ENCODE measurements around the gene TMEM87B.
A peak's percentile ranks its signal among the peaks of the same experiment; 100 is the strongest.

TMEM87B gene, protein sequence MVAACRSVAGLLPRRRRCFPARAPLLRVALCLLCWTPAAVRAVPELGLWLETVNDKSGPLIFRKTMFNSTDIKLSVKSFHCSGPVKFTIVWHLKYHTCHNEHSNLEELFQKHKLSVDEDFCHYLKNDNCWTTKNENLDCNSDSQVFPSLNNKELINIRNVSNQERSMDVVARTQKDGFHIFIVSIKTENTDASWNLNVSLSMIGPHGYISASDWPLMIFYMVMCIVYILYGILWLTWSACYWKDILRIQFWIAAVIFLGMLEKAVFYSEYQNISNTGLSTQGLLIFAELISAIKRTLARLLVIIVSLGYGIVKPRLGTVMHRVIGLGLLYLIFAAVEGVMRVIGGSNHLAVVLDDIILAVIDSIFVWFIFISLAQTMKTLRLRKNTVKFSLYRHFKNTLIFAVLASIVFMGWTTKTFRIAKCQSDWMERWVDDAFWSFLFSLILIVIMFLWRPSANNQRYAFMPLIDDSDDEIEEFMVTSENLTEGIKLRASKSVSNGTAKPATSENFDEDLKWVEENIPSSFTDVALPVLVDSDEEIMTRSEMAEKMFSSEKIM

DNA sequence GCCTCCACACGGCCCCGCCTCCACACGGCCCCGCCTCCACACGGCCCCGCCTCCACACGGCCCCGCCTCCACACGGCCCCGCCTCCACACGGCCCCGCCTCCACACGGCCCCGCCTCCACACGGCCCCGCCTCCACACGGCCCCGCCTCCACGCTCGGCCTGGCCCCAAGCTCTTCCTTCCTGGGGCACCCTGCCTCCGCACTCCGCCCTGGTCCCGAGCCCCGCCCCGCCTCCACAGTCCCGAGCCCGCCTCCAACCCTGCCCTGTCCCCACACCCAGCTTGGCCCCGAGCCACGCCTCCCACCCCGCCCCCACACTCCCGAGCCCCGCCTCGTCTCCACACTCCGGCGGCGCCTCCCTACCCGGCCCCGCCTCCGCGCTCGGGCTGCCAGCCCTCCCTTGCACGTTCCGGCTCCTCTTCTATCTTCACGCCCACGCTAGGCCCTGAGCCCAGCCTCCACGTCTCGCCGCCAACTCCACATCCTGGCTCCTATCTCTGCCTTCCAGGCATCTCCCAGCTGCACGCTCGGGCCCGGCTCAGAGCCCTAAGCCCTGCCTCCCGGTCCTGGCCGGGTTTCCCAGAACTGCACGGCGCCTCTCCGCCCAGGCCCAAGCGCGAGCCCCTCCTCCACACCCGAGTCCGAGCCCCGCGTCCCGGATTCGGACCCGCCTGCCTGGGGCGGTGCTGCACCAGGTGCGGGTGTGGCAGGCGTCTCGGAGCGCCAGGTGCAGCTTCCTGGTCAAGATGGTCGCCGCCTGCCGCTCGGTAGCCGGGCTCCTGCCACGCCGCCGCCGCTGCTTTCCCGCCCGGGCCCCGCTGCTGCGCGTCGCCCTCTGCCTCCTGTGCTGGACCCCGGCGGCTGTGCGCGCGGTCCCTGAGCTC lies at the start of gene TMEM87B:
Gene TMEM87B, plus strand, starts transcription at position 423 of the 883 bp plus-strand sequence. Its CDS starts 323 bp downstream, at position 746.
- peak; percentile 90 to 93 for DNase-seq

DNA sequence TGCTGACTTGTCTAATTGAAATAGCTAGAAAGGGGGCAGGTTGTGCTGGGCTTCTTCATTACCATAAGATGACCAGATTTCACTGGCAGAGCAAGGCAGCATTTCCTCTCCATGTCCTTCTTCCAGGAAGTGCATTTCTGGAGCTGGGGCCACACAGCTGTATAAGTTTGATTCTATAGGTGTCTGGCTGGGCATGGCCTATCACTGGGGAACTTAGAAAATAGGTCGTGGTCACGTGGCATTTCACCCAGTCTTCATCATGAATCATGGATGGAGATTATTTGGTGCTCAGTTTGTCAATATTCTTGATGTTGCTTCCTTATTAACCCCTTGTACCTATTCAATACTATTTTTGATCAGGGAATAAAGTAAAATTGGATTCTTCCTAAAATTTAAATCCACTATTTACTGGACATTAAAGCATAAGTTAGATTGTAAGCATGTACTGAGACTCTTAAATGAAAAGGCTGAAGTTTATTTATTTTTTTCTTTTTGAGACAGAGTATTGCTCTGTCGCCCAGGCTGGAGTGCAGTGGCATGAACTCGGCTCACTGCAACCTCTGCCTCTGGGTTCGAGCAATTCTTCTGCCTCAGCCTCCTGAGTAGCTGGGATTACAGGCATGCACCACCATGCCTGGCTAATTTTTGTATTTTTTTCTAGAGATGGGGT lies 49.5 kb upstream of the TMEM87B start:
- no peak for DNase-seq

DNA sequence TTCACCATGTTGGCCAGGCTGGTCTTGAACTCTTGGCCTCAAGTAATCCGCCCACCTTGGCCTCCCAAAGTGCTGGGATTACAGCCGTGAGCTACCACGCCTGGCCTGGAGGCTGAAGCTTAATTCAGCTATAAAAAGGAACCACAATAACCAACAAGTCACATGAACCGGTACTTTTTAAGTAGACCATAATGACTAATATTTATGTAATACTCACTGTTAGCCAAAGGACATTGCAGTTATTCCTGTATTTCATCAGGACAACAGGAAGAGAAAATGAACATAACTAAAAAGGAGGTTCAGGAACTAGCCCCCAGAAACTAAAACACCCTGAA lies 49.0 kb upstream of the TMEM87B start:
- DNase-seq, result no peak

DNA sequence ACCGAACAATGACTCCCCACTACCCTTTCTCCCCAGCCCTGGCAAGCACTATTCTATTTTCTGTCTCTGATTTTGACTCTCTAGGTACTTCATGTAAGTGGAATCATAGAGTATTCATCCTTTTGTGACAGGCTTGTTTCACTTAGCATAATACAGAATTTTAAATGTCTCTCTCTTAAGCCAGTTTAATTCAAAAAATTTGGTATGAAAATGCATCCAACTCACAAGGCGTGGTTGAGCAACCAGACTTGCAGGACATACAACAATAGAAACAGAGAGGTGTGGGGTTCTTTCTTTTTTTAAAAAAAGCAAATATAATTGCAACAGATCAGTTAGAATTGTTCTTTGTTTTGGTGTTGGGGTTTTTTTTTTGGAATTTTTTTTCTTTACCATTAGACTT lies 47.6 kb upstream of the TMEM87B start:
- no peak for DNase-seq

DNA sequence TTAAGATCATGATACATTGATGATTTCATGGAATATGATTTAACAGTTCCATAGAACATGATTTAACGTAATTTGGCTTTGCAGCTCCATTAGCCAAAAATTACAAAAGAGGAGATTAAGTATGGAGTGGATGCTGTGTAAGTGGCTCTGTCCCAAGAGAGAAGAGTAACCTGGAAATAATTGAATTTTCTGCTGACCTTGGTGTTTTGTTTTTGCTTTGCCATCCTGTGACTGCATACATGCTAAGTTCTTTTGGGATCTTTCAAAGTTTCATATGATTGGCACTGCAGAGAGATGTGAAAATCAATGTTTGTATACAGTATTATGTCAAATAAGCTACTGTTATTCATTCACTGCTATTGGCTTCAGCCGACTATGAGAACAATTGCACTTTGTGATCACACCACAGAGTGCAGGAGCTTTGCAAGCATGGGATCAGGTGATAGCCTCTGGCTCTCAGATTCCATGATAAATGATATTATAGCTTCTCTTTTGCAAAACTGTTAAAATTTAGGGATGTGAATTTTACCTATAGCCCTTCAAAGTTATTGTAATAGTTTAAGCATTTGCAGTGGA lies 46.1 kb upstream of the TMEM87B start:
- DNase-seq, result no peak

DNA sequence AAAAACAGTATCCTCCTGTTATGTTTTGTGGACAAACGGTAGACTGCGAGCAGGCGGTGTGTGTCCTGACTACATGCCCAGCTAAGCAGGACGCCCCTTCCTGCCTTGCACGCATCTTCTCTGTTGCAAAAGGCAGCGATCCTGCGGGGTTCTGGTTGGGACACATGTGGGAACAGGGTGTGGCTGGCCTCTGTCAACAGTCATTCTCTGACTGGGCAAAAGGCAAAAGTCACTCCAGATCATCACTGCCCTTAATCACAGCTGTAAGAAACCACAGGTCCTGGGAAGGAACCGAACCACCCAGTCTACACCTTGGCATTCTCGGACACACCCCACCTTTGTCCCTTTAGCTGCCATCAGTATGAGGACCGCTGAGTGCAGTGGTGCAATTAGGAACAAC lies 44.3 kb upstream of the TMEM87B start:
- DNase-seq, result no peak

DNA sequence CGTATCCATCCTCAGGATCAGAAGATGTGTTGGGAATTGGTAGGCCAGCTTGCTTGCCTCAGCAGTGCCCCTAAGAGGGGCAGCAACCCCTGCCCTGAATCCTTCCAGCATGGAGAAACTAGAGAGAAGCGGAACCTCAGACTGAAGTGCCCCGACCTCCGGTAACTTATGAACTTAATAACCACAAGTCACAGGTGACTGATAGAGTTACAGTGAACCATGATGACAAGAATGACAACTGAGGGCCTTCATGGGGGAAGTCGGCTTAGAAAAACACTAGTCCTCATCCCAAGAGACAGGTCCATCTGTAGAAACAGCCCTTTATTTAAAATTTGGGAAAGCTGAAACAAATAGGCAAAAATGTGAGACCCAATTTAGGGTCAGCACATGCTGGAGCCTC lies 42.5 kb upstream of the TMEM87B start:
- DNase-seq, result no peak

DNA sequence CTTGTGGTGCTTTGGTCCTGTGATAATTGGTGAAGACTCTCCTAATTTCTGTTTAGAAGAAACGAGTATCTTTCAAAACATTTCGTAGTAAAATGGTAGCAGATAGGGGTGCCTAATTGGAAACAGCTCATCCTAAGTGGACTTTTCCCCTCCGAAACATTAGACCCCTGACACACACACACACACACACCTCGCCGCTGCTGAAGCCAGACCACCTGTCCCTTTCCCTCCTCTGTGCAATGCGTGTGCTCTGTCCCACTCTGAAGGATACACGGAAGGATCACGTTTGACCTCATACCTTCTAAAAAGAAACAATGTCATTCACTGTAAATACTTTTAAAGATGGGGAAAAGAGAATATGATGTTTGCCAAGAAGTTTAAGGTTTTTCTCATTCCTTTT lies 36.2 kb upstream of the TMEM87B start:
- no peak for DNase-seq

DNA sequence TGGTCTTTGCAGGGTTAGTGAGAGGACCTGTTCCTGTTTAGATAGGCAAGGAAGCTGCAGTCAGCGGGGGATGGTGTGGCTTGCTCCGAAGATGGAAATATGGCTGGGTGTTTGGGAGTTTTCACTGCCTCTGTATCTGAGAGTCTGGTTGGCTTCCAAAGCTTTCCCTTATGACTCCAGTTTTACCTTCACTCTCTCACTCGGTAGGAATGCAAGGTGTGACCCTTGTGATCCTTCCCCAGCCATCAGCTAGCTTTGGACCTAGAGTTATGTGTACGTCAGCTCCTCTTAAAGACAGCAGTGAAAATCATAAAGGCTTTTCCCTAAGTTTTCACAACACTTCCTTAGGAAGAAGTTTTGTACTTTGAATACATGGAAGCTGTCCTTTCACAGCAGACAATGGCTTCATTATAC lies 35.5 kb upstream of the TMEM87B start:
- DNase-seq, result no peak

DNA sequence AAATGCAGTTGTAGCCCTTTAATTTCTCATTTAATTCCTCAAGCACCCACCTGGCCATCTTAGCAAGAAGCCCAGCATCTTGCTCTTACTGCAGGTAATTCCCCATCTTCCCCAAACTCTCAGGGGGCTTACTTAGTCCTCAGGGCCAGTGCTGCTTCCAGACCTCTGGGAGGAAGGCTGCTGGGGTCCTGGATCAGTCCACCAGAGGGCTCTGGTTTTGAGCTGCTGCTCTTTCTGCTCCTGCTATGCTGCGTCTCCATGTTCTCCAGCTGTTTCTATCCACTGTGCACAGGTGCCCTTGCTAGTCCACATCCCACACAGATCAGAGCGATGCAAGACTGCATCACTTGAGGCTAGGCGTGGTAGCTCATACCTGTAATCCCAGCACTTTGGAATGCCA lies 34.5 kb upstream of the TMEM87B start:
- DNase-seq, result no peak

DNA sequence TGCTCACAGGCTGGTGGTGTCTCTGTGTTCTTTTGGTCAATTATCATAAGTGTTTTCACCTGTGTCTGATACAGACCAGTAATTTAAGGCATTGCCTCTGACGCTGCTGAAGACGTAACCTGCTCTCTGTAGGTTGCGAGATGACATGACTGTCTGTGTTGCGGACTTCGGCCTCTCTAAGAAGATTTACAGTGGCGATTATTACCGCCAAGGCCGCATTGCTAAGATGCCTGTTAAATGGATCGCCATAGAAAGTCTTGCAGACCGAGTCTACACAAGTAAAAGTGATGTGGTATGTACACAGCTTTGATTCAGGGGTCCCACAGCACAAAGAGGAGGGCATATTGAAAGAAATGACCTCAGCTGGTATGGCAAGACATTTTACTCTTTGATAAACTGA lies 33.8 kb upstream of the TMEM87B start:
- no peak for DNase-seq

DNA sequence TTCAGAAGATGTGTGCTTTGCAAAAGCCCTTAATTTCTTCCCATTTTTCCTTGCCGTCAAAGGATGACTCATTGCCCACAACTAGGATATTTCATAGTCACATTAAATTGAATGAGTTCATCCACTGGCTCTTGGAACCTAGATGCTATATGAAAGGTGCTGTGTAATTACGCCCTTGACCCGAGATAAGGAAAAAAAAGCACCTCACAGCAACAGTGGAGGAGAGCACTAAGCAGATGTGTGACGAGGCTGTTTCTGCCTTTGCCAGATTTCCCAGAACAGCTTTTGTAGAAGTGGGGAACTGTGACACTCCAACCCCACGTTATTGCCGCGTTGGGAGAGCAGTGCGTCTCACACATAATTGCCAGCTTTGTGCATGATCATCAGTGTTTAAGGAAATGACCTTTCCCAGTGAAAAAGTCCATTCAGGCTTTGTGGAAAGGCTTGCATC lies 33.3 kb upstream of the TMEM87B start:
- DNase-seq, result no peak

DNA sequence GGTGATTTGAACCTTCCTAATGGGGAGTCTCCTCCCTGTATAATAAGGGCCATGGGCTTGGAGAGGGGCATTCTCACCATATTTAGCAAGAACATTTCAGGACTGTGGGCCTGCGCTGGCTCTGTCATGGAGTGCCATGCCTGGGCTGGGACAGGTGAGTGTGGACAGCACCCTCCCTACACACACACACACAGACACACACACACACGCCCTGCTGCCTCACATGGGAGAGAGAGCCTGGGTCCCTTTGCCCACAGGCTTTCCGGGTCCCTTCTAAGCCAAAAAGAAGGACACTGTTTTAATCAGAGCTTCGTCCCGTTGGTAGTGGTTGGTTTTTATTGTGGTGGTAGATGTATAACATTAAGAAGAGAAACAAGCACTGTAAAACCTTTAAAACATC lies 31.4 kb upstream of the TMEM87B start:
- no peak for DNase-seq

DNA sequence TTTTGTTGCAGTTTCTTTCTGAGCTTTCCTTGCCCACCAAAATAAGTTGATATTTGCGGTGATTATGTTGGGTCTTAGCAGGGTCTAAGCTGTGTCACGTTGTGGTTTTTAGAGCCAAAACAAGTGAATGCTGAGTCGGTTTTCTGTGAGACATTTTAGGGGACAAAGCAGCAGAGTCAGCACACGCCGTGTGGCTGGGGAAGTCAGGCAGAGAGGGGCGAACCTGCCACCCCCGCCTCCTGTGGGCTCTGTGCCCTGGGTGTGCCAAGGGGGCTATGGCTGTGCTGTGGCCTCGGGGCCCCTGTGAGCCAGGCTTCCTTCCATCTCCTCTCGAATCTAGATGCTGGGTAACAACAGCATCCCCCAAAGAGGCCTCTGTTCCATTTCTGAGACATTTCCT lies 30.8 kb upstream of the TMEM87B start:
- DNase-seq, result no peak

DNA sequence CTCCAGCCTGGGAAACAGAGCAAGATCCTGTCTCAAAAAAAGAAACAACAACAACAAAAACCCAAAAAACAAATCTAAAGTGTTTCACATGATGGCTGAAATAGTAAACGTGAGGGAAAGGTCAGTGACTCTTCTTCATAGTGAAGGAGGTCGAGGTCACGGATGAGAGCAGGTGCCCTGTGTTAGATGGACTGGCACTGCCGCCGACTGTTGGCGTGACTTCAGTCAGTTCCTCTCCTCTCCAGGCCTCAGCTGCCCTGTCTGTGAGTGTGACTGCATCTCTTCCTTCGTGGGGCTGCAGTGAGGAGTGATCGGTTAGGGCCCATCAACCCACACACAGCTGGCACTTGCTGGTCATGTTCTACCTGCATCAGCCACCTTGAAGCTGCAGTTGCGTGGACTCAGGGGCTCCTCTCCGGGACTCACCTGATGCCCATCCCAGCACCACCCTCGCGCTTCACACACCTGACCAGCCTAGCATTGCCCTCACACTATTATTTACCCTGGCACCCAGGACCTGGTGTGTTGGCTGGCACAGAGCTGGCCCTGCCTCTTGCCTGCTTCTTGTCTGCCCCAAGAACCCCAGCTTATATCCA lies 30.1 kb upstream of the TMEM87B start:
- DNase-seq, result no peak

DNA sequence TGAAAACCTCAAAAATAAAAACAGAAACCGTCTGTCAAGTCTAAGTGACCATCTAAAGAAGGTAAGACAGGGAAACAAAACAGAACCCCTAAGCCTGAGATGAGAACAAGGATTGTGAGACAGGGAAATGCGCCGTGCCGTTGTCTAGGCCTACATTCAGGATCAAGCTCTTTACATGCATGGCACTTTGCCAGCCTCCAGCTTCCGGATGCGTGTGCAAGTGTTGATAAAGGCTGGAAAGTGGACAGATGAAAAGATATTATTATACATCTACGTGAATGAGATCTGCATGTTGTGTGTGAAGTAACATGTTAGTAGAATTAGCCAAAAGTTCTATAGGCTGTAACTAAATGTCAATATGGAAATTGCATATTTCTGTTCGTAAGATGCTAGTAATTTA lies 28.6 kb upstream of the TMEM87B start:
- no peak for DNase-seq

DNA sequence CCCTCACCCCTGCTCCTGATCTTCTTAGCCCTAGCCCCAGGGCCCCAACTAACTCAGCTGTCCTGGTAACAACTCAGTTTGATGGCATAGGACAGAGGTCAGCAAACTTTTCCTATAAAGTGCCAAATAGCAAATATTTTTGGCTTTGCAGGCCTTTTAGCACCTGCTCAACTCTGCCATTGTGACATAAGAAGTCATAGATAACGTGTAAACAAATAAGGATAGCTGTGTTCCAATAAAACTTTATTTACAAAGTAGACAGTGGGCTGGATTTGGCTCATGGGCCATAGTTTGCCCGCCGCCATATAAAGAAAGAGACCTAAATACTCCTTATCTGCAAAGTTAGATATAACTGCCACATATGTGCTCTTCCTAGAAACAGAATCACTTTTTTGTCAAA lies 27.3 kb upstream of the TMEM87B start:
- DNase-seq, result no peak

DNA sequence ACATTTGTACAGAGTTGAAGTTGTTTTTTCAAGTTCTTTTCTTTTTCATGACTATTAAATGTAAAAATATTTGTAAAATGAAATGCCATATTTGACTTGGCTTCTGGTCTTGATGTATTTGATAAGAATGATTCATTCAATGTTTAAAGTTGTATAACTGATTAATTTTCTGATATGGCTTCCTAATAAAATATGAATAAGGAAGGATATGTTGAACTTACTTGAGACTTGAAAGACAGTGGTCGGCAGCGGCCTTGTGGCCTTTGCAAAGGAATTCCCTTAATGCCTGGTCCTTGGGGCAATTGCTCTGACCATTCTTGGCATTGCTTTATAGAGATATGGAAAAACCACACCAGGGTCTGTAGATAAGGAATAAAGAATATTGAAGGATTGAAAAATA lies 25.9 kb upstream of the TMEM87B start:
- DNase-seq, result no peak

DNA sequence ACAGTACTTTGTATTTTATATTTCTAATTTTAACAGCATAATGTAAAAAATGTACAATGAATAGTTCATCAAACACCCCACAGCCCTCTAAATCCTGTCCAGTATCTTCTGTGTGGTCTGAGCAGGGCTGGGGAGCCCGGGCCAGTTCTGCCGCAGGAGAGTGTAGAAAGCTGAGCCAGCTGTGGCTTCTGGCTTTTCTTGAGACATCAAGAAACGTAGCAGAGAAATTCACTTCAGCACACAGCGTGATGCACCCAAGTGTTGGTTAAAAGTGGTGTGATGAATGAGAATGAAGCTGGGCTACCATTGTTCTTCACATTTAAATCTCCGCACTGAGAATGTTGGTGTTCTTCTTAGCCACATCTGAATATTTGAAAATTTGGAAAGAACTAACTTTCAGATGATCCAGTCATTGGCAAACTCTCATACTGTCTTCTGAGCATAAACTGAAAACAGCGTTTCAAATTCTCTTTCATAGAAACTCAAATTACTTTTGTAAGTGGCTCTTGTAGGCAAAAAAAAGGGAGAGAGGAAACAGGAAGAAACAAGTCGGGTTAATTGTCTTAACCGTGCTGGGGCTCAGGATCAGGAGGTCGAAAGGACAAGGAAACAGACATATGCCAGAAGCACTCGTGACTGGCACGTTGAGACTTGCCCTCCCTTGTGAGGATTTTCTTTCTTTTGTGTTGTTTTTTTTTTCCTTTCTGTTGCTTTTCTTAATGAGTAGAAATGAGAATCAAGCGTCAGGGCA lies 23.4 kb upstream of the TMEM87B start:
- no peak for DNase-seq

DNA sequence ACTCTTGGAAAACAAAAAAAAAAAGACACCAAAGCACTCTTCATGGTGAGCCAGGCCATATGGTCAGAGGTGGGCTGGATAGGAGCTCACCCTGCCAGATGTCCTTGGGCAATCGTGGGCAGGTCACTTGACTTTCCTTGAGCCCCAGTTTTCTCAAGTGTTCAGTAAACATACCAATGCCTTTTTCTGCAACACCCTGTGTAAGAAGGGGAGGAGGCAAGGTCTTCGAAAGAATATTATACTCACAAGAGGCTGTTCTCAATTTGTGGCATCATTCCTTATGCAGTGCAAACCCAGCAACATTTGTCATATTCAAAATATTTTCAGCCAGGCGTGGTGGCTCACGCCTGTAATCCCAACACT lies 22.9 kb upstream of the TMEM87B start:
- DNase-seq, result no peak

DNA sequence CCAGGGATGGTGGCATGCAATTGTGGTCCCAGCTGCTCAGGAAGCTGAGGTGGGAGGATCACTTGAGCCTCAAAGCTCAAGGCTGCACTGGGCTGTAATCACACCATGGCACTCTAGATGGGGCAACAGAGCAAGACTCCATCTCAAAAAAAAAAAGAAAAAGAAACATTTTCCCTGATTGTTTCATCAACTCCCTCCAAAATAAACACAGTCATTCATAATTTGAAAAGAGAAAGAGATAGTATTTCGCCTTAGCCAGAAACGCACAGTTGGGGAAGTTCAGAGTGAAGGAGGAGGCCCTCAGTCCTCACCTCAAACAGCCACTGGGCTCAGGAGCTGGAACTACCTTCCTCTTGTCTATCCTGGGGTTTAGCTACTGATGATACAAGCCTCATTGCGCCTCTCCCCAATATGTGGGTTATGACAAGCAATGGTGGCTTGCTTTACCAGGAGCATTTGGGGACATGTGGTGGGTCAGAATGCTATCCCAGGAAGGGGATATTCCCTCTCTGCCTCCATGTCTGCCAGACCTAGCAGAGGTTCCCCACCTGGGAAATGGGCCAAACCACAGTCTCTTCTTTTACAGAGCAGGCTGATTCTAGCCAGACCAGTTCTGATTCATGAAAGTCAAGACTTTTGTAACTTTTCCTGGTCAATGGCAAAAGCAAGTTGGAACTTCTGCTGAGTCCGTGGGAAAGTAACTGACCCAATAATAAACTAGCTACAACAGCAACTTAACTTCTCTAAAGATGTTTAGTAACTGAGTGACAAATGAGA lies 22.2 kb upstream of the TMEM87B start:
- DNase-seq, result no peak

All from NCI-H1930 (cell line).